OCI-LY7 (cell line): ENCODE results near the gene GRID1. TPM values are rescaled to one million over a fixed set of nuclear protein-coding genes. Genes with fewer than 3 reads are reported as not detected.

ENCODE experiments used
- BruUV-seq: library from RNA; stranded (reverse); fragments of 400-500 nt; replicated peaks from 2 replicates; lab custom pipeline; 2021; lab: Mats Ljungman, UMichigan
- CTCF ChIA-PET: fragments of 300-600 bp; sonication (Branson Sonifier 250); formaldehyde crosslinking; loops from one replicate; lab custom pipeline; 2022; ENCODE audit warnings: antibody characterized with exemption; ENCODE audit not compliant: unreplicated experiment; lab: Charles Lee
- POLR2A ChIA-PET: fragments of 300-600 bp; sonication (Branson Sonifier 250); formaldehyde crosslinking; loops from one replicate; lab custom pipeline; 2022; ENCODE audit warnings: antibody characterized with exemption; lab: Charles Lee
- DNase-seq: peaks from one replicate; pipeline ENCODE4 v3.0.0-alpha.2; 2015; ENCODE audit warnings: low spot score
- H2AFZ ChIP-seq: fragments of 200-600 bp; sonication (generic), shearing (Covaris generic); 2 replicates; pipeline ENCODE4 v1.6.1; 2014; ENCODE audit warnings: mild to moderate bottlenecking, antibody characterized with exemption, low read length, moderate library complexity
- H3K27ac ChIP-seq: fragments of 200-600 bp; sonication (generic); 2 replicates; pipeline ENCODE4 v1.5.1; 2014; ENCODE audit warnings: mixed run types, low read depth, mild to moderate bottlenecking, moderate library complexity, low read length, inconsistent platforms; ENCODE audit not compliant: poor library complexity, severe bottlenecking
- H3K36me3 ChIP-seq: fragments of 200-600 bp; sonication (generic); 2 replicates; pipeline ENCODE4 v1.6.1; 2014; ENCODE audit warnings: mild to moderate bottlenecking, antibody characterized with exemption, low read length, moderate library complexity, mixed read lengths; ENCODE audit not compliant: insufficient read depth
- H3K4me1 ChIP-seq: fragments of 200-600 bp; sonication (generic); 2 replicates; pipeline ENCODE4 v1.5.1; 2014; ENCODE audit warnings: mild to moderate bottlenecking, low read length; ENCODE audit not compliant: insufficient read depth, poor library complexity, severe bottlenecking
- H3K4me2 ChIP-seq: fragments of 200-600 bp; sonication (generic); 2 replicates; pipeline ENCODE4 v1.6.1; 2014; ENCODE audit warnings: mild to moderate bottlenecking, low read length
- H3K4me3 ChIP-seq: fragments of 200-600 bp; sonication (generic); 2 replicates; pipeline ENCODE4 v1.5.1; 2014; ENCODE audit warnings: mild to moderate bottlenecking, low read depth, low read length; ENCODE audit not compliant: poor library complexity, severe bottlenecking
- H3K79me2 ChIP-seq: fragments of 200-600 bp; sonication (generic); 2 replicates; pipeline ENCODE4 v1.6.1; 2016; ENCODE audit warnings: low read depth, mild to moderate bottlenecking, low read length, moderate library complexity, mixed read lengths; ENCODE audit not compliant: insufficient read depth
- H3K9me2 ChIP-seq: fragments of 200-600 bp; sonication (generic); 2 replicates; pipeline ENCODE4 v1.6.1; 2016; ENCODE audit warnings: mild to moderate bottlenecking, low read length, mixed read lengths; ENCODE audit not compliant: insufficient read depth
- H3K9me3 ChIP-seq: fragments of 200-600 bp; sonication (generic); 2 replicates; pipeline ENCODE4 v1.6.1; 2014; ENCODE audit warnings: mild to moderate bottlenecking, mixed run types, low read length, mixed read lengths
- H4K20me1 ChIP-seq: fragments of 200-600 bp; sonication (generic); 2 replicates; pipeline ENCODE4 v1.6.1; 2014; ENCODE audit warnings: mild to moderate bottlenecking, antibody characterized with exemption, low read length, moderate library complexity, mixed read lengths; ENCODE audit not compliant: insufficient read depth
- CTCF ChIP-seq: fragments of 200-600 bp; sonication (generic); conservative IDR thresholded peaks from 2 replicates; pipeline ENCODE4 v1.5.1; 2014; ENCODE audit warnings: mild to moderate bottlenecking, antibody characterized with exemption, low read length, moderate library complexity, mixed read lengths
- EZH2phosphoT487 ChIP-seq: fragments of 200-600 bp; sonication (generic); IDR thresholded peaks from 2 replicates; pipeline ENCODE4 v1.6.1; 2018; ENCODE audit warnings: low read depth, borderline replicate concordance, mild to moderate bottlenecking, mixed run types, antibody characterized with exemption, low read length, moderate library complexity, mixed read lengths
- intact Hi-C: fragments of 100-400 bp; cut with micrococcal nuclease; formaldehyde crosslinking; loops from one replicate; pipeline ENCODE4 v1.10.0; 2022; ENCODE audit not compliant: unreplicated experiment
- total RNA-seq, 2 experiments: library from RNA; depleted of rRNA in 1 of 2; stranded (reverse); fragments of >200 nt in 1 of 2; shearing (Covaris generic) in 1 of 2; gene quantifications; 2 replicates each; pipeline ENCODE4 v1.2.3, GENCODE V29; 2014 to 2022

GRID1 gene
- total RNA-seq, 2 experiments from 2014 or later, result 1.6 to 3.7 TPM

GRCh38 chr10:85679061-85679460 lies 687.5 kb downstream of the GRID1 start:
- no peaks in the 10 kb centered on the region for H3K79me2 ChIP-seq
- no peak for DNase-seq
- no peak overlapping the region for H3K4me2 ChIP-seq
- no peaks in the 10 kb centered on the region for H4K20me1 ChIP-seq
- no peaks in the 10 kb centered on the region for H3K9me2 ChIP-seq
- H3K9me3 ChIP-seq, result no peaks in the 10 kb centered on the region
- no peak overlapping the region for H2AFZ ChIP-seq
- H3K4me3 ChIP-seq, result no peak overlapping the region
- H3K36me3 ChIP-seq, result no peaks in the 10 kb centered on the region
- TF ChIP-seq EZH2phosphoT487 (no peak), CTCF (no peak)
- no TSS peak for BruUV-seq
- no peak overlapping the region for H3K27ac ChIP-seq
- no peaks in the 10 kb centered on the region for H3K4me1 ChIP-seq
- ChIA-PET CTCF (no interaction called here), POLR2A (interaction anchor here (0.7 kb wide), 1 partner anchor 17 kb away, joined by 3 read pairs; no protein-coding TSS in a partner anchor)
- intact Hi-C loops, result no loop called here

- no peak overlapping the region for H2AFZ ChIP-seq
- no peak overlapping the region for H3K4me2 ChIP-seq
- H3K4me3 ChIP-seq, result no peak overlapping the region
- H3K27ac ChIP-seq, result no peak overlapping the region
- H3K4me1 ChIP-seq, result no peaks in the 10 kb centered on the region
- H3K79me2 ChIP-seq, result no peaks in the 10 kb centered on the region
- H3K36me3 ChIP-seq, result no peaks in the 10 kb centered on the region
- no peaks in the 10 kb centered on the region for H4K20me1 ChIP-seq
- H3K9me3 ChIP-seq, result no peaks in the 10 kb centered on the region
- DNase-seq, result no peak
- ChIA-PET POLR2A (interaction anchor here (0.6 to 1.0 kb wide), 2 partner anchors 9 to 800 kb away, joined by 3 to 5 read pairs; no protein-coding TSS in a partner anchor), CTCF (no interaction called here)
- intact Hi-C loops, result no loop called here
- H3K9me2 ChIP-seq, result no peaks in the 10 kb centered on the region
- TF ChIP-seq EZH2phosphoT487 (no peak), CTCF (no peak)
- BruUV-seq, result no TSS peak
Observed at GRCh38 chr10:85674851-85675250, 691.7 kb downstream of the GRID1 start.

- Histone ChIP-seq H2AFZ (no peak overlapping the region), H3K4me1 (no peaks in the 10 kb centered on the region), H3K4me2 (no peak overlapping the region), H3K9me3 (no peaks in the 10 kb centered on the region), H3K9me2 (no peaks in the 10 kb centered on the region), H3K79me2 (no peaks in the 10 kb centered on the region), H3K4me3 (no peak overlapping the region), H3K36me3 (no peaks in the 10 kb centered on the region), H3K27ac (no peak overlapping the region), H4K20me1 (no peaks in the 10 kb centered on the region)
- intact Hi-C loops, result no loop called here
- CTCF ChIA-PET, result no interaction called here
- BruUV-seq, result no TSS peak
- DNase-seq, result no peak
- TF ChIP-seq EZH2phosphoT487, result no peak
- no peak for TF ChIP-seq CTCF
- POLR2A ChIA-PET, result no interaction called here
Observed at GRCh38 chr10:85673270-85673669, 693.3 kb downstream of the GRID1 start.
